Inferior parietal cortex (tissue), 1 donor: ENCODE measurements around the gene HOXB9.

ENCODE experiments used
- DNase-seq: peaks from one replicate; pipeline ENCODE4 v3.0.0-alpha.2; 2016; ENCODE audit errors: extremely low spot score

HOXB9 gene

DNA sequence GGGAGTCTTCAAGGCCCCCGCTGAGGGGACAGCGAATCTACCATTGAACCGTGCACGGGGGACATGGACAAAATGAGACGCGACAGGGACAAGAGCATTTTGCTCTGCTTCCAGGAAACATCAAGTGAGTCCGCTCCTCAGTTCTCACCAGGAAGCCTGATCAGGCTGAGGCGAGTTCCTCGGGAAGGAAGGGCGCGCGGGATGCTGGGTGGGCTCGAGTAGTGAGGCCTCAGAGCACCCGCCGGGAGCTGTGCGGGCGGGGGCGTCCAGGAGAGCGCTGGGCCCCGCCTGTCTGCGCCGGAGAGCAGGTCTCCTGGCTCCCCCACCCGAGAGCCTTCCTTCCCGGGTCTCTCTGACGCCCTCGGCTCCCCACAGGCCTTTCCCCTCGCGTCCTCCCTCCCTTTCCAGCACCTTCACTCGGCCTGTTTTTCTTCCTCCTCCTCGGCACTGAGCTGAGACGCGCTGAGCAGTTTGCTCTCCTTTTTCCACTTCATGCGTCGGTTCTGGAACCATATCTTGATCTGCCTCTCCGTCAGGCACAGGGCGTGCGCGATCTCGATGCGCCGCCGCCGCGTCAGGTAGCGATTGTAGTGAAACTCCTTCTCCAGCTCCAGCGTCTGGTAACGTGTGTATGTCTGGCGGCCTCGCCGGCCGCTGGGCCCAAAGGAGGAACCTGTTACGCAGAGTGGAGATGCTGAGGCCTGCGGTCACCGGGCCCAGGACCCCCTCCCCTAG is 30.0 kb downstream of the HOXB9 start:
- no peak for DNase-seq

DNA sequence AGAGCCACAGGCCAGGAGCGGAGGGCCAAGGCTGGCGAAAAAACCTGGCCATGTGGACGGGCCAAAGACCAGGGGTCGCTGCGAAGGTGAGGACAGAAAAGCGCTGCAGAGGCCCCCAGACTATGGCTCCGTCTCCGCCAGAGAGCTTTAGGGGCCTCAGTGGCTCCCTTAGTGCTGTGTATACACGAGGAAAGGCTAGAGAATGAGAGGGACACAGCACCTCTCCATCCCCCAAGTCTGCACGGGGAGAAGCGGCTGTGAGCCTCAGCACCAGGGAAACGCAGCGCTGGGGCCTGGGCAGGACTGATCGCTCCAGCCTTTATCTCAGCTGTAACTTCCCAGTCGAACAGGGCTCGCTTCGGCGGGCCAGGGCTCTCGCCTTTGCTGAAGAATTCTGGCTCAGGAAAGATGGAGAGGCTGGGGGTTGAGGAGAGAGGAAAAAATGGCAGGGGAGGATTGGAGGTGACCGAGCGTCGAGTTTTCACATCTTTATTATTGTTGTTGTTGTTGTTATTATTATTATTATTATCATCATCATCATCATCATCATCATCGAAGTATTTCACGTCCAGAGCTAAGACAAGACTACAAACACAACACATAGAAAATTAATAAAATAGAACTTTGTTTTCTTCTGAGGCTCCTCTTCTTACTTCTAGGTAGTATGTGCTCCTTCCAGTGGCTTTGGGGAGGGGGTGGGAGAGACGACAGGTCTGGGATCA is 30.7 kb downstream of the HOXB9 start:
- no peak for DNase-seq

DNA sequence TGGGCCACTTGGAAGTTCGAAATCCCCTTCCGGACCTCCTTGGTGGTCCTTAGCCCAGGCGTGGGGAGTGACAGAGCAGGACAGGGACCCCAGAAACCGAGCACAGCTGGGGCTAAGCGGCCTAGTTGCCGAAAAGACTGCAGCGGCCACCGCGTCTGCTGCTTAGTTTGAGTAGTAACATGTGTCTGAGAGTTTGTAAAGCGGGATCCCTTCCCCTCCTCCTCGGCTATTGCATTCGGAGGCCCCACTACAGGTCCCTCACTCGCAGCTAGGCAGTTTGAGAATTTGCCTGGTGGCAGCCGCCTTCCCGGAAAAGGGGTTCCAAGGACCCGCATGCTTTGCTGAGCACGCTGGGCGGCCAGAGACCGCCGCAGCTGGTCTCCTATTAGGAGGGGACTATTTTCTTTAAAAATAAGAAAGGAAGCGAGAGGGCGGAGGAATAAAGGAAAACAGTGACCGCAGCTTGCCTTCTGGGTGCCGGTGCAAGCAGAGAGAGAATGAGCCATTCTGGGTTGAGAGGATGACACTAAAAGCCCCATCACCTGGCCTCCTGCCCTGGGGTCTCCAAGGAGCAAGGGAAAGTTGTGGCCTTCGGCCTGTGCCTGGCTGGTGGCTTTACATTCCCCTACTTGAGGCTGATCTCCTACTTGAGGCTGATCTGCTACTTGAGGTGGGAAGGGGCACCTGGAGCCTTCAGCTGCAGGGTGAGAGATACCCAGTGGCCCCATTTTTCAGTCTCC is 31.4 kb downstream of the HOXB9 start:
- DNase-seq, result no peak

DNA sequence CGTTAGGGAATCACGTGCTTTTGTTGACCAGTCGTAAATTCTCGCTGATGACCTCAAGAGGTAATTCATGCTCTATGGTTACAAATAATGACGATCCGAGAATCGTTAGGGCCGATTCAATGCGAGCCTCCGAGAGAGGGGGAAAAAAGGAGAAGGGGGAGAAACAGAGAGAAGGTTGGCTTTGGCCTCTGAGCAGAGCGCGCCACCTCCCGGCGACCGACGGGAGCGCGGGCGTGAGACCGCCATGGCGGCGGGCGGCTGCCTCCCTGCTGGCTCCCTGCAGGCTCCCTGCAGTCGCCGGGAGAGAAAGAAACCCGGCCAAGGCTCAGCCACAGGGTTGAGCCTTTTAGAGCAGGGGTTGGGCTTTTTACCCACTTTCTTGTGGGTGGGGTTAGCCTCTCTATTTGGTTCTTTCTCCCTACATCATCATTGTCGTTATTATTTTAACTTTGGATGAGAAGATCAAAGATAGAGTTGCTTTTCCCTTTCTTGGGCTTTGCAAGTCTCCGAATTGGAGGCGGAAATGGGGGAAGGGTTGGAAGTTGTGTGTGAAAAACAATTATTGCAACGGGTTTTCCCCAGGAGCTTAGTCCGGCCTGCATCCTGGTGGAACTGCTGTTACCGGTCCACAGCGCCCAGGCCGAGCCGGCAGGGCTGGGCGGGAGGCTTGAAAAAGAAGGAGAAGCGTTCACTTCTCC is 32.2 kb downstream of the HOXB9 start:
- DNase-seq, result no peak

DNA sequence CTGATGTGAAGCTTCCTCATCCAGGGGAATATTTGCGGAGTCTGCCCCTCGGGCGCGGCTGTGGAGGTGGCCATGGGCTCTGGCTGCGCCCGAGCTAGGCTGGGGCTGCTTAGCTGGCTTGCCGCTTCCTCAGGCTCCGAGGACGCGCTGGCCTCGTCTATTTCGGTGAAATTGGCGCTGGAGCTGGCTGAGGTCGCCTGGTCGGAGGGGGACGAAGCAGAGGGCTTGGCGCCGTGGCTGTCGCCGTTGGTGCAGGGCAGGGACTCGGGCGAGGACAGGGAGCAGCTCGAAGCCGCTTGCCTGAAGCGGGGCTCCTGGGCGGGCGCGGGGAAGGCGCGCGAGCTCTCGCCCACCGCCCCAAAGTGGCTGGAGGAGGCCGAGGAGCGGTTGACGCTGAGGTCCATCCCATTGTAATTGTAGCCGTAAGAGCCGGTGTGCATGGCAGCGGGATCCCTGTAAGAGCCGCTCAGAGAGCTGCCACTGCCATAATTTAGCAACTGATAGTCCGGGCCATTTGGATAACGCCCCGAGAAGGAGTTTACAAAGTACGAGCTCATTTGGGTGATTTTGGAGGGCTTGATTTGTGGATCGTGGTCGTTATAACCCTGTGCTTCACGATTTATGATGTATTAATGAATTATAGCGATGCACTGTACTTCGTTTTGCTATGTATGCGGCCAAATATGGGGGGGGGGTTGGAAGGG is 32.9 kb downstream of the HOXB9 start, which contains the start of gene HOXB5:
Gene HOXB5, minus strand, starts transcription at position 654 of the 704 bp plus-strand sequence. Its CDS starts 97 bp downstream, at position 557.
- no peak for DNase-seq

DNA sequence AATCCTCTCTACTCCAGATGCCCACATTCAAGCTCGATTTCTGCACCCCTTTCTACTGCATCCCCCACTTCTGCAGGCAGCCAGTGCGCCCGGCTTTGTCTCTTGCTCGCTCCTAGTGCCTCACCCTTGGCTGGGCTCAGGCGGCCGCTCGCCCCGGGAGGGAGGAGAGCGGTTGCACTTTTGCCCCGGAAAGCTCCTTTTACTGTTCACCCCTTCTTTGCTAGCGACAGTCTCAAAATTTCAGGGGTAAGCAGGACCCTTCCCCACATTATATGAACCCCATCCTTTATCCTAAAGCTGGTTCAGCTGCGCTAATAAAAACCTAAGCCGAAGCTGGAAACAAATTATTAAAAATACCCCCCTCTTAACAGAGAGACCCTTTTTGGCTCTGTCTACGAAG is 33.6 kb downstream of the HOXB9 start:
- DNase-seq, result no peak

DNA sequence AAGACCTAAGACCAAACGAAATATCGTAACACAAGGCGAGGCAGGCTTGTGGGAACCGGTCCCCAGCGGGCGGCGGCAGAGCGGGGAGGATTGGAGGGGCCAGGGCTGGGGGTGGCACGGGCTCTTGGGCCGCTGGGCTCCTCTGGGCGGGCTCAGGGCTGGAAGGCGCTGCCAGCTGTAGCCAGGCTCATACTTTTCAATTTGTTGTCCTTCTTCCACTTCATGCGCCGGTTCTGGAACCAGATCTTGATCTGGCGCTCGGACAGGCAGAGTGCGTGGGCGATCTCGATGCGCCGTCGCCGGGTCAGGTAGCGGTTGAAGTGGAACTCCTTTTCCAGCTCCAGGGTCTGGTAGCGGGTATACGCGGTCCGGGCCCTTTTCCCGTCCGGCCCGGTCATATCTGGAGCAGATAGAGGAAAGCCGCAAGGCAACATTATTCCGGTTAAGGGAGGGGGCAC is 34.1 kb downstream of the HOXB9 start:
- DNase-seq, result no peak

DNA sequence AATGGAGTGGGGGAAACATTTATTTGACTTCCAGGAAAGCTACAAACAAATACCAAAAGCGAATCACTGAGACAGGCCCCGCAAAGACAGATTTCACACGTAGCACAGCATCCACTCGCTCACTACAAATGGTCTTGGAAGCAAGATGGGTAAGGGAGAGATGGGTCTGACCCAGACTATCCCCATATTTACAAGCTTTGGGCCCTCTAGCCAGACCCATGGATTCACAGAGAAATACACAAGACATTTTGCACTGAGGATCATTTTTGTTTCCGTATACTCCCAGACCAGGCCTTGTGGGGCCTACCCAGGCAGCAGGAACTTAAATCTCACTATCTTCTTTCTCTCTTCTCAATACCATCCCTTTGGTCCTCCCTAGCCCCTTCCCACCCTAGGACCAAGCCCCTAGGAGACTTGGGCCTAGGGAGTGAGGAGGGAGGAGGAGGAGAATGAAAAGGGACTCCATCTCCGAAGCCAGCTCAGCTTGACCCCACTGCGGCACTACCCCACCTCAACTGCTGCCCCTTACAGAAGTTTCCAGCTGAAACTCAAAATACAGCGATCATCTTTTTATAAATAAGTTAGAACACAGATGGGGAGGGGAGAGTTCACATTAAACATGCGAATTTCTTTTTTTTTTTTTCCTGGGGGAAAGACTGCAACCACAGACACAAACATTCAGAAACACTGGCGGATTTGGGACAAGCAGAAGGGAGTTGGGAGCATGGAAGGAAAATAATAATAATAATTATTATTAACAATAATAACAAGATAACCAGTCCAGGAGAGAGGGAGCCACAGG is 34.7 kb downstream of the HOXB9 start:
- DNase-seq, result no peak

DNA sequence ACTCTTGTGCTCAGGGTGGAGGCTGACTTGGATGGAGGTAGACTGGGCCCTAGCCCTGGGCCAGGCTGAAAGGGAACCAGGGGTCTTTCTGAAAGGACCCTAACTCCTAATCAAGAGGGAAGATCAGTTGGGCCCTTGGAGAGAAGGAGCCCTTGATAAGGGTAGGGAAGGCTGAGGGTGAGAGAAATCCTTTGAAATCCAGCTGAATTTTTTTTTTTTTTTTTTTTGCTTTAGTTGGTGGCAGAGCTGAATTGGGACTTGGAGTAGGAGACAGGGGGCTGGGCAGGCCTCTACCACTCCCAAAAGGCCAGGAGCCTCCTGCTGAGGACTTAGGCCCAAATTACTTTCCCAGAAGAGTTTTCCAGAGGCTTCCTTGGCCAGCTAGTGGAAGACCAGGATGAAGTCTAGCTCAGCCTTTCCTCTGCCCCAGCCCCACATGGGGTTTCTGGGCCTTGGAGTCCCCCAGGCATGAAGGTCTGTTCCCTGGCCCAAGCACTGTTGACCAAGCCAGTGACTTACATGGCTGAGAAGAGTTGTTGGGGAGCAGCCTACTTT is 35.5 kb downstream of the HOXB9 start:
- DNase-seq, result no peak

DNA sequence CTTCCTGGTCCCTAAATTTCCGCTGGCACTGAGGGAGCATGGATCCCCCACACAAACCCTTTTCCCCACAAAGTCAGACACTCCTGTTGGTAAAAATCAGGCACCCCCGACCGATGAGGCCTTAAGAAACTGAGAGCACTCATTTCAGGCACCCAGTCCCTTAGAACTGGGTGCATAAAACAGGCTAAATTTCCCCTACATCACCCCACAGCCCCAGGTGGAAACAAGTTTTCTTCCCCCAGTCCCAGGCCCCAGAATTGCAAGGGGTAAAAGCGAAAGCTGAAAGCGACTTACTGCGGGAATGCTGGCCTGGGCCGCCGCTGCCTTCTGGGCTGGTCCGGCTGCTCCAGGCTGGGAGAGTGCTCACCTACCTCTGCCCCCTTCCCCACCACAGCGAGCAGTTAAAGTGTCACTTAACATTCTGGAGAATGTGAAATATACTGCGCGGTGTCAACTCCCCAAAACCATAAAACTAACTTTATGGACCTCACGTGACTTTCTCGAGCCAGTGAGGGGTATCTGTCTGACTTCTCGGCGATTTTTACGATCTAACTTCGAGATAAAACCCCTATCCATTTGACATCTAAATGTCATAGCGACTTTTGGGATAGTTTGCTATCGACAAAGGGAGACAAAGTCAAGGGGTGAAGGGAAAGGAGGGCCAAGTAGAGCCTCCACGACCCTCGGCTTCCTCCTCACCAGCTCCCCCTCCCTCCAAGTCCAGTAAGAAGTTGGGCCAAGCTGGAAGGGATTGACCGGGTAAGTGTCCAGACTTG is 36.1 kb downstream of the HOXB9 start, which contains the start of gene HOXB3:
Gene HOXB3, minus strand, starts transcription at position 411 of the 776 bp plus-strand sequence. CDS start 37,767 bp downstream, outside the sequence.
- no peak for DNase-seq

DNA sequence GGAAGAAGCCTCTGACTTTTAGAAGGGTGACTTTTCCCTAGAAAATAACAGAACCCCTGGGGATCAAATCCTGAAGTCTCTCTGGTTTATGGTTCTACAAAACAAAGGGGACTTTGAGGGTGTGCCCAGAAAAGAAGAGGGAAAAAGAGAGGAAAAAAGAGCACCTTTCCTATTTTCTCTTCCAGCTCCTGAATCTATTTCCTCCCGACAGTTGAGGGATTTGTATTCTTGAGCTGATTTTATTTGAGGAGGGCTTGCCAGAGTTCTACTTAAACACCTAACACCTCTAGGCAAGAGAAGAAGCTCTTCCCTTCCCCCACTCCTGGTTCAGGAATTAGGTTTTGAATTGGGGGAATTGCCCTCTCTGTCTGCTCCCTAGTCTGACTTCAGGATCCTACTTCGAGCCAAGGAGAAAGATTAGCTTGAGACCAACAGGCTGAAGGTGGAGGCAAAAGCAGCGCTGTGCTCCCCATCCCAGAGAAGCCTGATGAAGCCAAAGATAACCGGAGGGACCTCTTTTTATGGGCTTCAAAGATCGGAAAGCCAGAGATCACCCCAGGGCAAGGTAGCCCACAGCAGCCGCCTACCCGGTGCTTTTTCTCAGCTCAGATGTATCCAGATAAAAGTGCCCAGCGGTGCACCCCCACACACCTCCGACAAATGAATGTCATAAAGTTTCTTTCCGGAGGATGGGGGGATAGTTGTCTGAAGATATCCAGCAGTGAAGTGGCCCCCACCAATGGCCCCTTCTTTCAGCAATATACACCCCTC is 36.9 kb downstream of the HOXB9 start:
- DNase-seq, result no peak

DNA sequence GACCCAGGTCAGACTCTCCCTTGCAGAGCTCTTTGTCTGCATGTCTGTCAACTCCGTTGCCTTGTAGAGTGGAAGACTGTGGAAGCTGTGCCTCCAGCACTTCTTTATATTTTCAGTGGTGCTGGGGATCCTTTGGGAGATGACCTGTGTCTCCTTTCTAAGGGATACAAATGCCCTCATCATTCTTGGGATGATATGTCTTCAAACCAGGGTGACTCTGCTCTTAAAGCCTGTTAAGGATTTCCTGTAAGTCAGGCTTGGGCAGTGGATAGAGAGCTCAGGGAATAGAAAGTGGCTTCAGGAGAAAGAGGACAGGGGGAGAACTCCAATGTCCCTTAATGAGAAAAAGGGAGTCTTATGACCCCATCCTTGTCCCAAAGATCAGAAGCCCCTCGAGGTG is 37.6 kb downstream of the HOXB9 start:
- no peak for DNase-seq

DNA sequence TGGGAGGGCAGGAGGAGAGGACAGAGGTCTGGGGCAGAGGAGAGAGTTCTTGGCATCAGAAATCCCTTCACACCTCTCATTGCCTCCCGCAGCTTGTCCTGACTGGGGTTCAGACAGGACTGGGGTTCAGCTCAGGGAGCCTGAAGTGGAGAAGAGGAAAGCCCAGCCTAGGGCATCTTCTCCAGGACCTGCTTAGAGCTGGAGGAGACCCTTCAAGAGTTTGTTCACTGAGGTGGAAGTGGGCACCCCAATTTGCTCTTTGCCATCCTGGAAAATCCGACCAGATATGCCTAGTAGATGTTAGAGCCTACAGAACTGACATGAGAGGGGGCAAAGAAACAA is 38.1 kb downstream of the HOXB9 start:
- no peak for DNase-seq

DNA sequence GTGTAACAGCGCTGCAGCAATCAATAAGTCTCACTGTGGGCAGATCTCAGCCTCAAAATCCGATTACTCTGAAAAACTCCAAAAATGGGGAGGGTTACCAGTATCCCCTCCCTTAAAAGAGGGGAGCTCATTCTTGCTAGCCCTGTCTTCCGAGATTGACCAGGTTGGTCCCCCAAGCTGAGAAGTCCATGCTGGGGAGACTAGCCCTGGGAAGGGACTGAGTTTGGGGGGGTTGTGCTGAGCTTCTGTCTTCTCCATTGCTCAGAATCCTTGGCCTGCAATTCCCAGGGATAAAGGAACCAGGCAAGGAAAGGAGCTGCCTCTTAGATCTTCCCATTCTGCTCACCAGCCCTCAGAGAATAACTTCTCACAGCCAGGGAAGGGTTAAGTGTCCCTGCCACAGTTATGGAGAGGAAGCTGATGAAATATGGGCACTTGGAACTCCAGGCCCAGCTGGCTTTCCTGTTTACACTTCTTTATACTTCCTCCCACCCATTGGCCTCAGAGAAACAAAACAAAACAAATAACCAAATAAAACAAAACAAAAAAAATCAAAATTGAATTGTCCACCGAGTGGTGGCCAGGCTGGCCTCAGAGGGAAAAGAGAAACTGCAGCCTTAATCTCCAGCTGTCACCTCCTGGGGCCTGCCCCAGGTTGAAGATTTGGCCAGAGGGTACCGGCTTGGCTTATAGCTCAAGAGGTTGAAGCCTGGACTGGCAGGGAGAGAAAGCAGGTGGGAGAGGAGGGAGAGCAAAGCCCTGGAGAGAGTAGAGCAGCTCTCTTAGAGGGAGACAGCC is 38.7 kb downstream of the HOXB9 start:
- no peak for DNase-seq

DNA sequence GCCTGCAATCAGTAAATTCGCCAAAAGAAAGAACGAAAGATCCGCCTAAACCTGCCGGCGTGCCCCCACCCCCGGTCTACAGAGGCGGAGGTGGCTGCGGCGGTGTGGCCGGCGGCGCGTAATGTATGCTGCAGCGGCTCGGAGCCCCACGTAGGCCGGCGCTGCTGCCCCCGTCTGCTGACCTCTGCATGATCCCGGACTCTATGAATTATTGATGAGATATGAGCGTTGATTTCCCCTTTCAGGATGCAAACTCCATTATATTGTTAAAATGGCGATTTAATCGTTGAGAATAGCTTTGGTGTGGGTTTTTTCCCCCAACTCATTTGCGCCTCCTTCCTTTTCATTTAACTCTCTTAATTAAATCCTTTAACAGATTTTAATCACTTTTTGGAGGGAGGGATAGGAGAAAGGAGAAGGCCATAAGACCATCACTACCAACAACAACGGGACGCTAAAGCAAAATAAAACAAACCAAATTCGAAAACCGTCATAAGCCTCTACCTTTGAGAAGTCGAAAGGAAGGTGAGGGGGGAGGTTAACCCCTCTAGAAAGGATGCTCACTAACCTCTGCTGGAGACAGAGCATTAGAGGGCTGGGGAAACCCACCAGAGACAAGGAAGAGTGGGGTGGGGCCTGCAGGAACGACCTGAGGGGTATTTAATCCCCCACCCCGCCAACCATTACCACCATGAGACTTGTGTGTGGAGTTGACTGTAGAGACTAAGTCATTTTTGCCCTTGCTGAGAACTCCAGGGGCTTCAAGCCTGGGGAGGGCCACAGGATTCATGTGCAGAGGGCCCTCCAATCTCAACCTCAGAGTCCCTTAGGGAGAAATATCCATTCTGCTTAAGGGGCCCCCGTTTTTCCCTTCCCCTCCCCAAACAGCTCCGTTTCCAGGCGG is 39.6 kb downstream of the HOXB9 start:
- DNase-seq, result no peak

DNA sequence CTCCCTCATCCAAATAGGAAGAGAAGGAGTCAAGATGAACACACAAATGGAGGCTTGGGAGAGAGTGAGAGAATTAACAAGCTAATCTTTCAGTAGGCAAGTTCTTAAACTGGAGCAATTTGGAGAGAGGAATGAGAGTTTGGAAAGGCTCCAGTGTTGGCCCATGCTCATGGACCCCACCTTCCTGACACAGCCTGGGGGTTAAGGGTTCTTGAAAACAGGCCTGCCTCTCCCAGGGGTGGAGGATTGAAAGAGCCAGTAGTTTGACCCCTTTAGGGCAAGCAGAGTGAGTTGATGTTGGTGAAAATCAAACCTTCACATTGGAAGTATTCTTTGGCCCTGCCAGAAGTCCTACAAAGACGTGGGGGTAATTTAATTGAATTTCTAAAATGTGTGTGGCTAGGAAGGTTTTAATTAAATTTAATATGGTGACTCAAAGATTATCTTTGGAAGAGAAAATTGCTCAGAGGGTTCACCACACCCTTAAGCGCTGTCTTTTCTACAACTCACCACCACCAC is 41.9 kb downstream of the HOXB9 start:
- DNase-seq, result no peak
